ENCODE measurements around the gene ORC4.
"Not testable (repeated sequence)": the region's sequence is repeated elsewhere in the genome, so short reads cannot be mapped to it uniquely, and the experiment has no call there.

The ORC4 gene

GRCh38 chr2:148013876-148014275 lies 6.7 kb downstream of the ORC4 start:
- no peak for DNase-seq (ENCODE audit: low spot score)

- not testable (repeated sequence) for DNase-seq (ENCODE audit: low spot score)
These were observed 12.1 kb downstream of the ORC4 start for GRCh38 chr2:148008411-148008810.

- no peak for DNase-seq (ENCODE audit: low spot score)
These were observed 13.2 kb downstream of the ORC4 start for GRCh38 chr2:148007219-148007900.

- DNase-seq (ENCODE audit: low spot score): no peak
These were observed 14.1 kb downstream of the ORC4 start for GRCh38 chr2:148006249-148007007.

- DNase-seq (ENCODE audit: low spot score): not testable (repeated sequence)
These were observed 18.1 kb downstream of the ORC4 start for GRCh38 chr2:148002420-148002819.

GRCh38 chr2:148000095-148000494 lies 20.4 kb downstream of the ORC4 start:
- DNase-seq (ENCODE audit: low spot score): no peak

- DNase-seq (ENCODE audit: low spot score): no peak
These were observed 21.4 kb downstream of the ORC4 start for GRCh38 chr2:147999126-147999525.

GRCh38 chr2:147998203-147998602 lies 22.3 kb downstream of the ORC4 start:
- DNase-seq (ENCODE audit: low spot score): no peak

GRCh38 chr2:147996828-147997227 lies 23.7 kb downstream of the ORC4 start:
- no peak for DNase-seq (ENCODE audit: low spot score)

- DNase-seq (ENCODE audit: low spot score): not testable (repeated sequence)
These were observed 25.6 kb downstream of the ORC4 start for GRCh38 chr2:147994965-147995364.

GRCh38 chr2:147989809-147990403 lies 30.6 kb downstream of the ORC4 start:
- peak; percentile 10 for DNase-seq (ENCODE audit: low spot score)

GRCh38 chr2:147989102-147989501 lies 31.4 kb downstream of the ORC4 start:
- DNase-seq (ENCODE audit: low spot score): no peak

- no peak for DNase-seq (ENCODE audit: low spot score)
These were observed 39.5 kb downstream of the ORC4 start for GRCh38 chr2:147980940-147981528.

- no peak for DNase-seq (ENCODE audit: low spot score)
These were observed 42.9 kb downstream of the ORC4 start for GRCh38 chr2:147977679-147978078.

GRCh38 chr2:147976102-147976501 lies 44.4 kb downstream of the ORC4 start:
- no peak for DNase-seq (ENCODE audit: low spot score)

GRCh38 chr2:147968571-147968970 lies 52.0 kb downstream of the ORC4 start:
- DNase-seq (ENCODE audit: low spot score): no peak

- no peak for DNase-seq (ENCODE audit: low spot score)
These were observed 68.4 kb downstream of the ORC4 start for GRCh38 chr2:147952118-147952517.

GRCh38 chr2:147945660-147946059 lies 74.9 kb downstream of the ORC4 start:
- no peak for DNase-seq (ENCODE audit: low spot score)

GRCh38 chr2:147939313-147939712 lies 81.2 kb downstream of the ORC4 start:
- no peak for DNase-seq (ENCODE audit: low spot score)

- DNase-seq (ENCODE audit: low spot score): peak; percentile 15
These were observed 82.7 kb downstream of the ORC4 start for GRCh38 chr2:147937744-147938349.

- DNase-seq (ENCODE audit: low spot score): no peak
These were observed 85.5 kb downstream of the ORC4 start for GRCh38 chr2:147934881-147935620.

- no peak for DNase-seq (ENCODE audit: low spot score)
These were observed 86.6 kb downstream of the ORC4 start for GRCh38 chr2:147933931-147934330.
